ENCODE results near the gene NFIA.

NFIA gene

GRCh38 chr1:61130338-61131000 lies 48.1 kb downstream of the NFIA start:
- no peak for DNase-seq (ENCODE audit: low spot score)

GRCh38 chr1:61131248-61131647 lies 48.9 kb downstream of the NFIA start:
- no peak for DNase-seq (ENCODE audit: low spot score)

GRCh38 chr1:61131716-61132115 lies 49.4 kb downstream of the NFIA start:
- DNase-seq (ENCODE audit: low spot score) = no peak

- no peak for DNase-seq (ENCODE audit: low spot score)
Observed at GRCh38 chr1:61132176-61132638, 49.8 kb downstream of the NFIA start.

- DNase-seq (ENCODE audit: low spot score) = no peak
Observed at GRCh38 chr1:61132645-61133334, 50.4 kb downstream of the NFIA start.

- DNase-seq (ENCODE audit: low spot score) = no peak
Observed at GRCh38 chr1:61133335-61134019, 51.1 kb downstream of the NFIA start.

- DNase-seq (ENCODE audit: low spot score) = no peak
Observed at GRCh38 chr1:61135291-61135690, 52.9 kb downstream of the NFIA start.

- DNase-seq (ENCODE audit: low spot score) = no peak
Observed at GRCh38 chr1:61138305-61138704, 55.9 kb downstream of the NFIA start.

GRCh38 chr1:61138921-61139774 lies 56.8 kb downstream of the NFIA start:
- DNase-seq (ENCODE audit: low spot score) = no peak

GRCh38 chr1:61139775-61140549 lies 57.6 kb downstream of the NFIA start:
- no peak for DNase-seq (ENCODE audit: low spot score)

- DNase-seq (ENCODE audit: low spot score) = no peak
Observed at GRCh38 chr1:61140778-61141177, 58.4 kb downstream of the NFIA start.

- peak; percentile 10 for DNase-seq (ENCODE audit: low spot score)
Observed at GRCh38 chr1:61141288-61142042, 59.1 kb downstream of the NFIA start.

GRCh38 chr1:61142043-61142440 lies 59.7 kb downstream of the NFIA start:
- DNase-seq (ENCODE audit: low spot score) = no peak

- no peak for DNase-seq (ENCODE audit: low spot score)
Observed at GRCh38 chr1:61142726-61143500, 60.6 kb downstream of the NFIA start.

- DNase-seq (ENCODE audit: low spot score) = no peak
Observed at GRCh38 chr1:61143821-61144424, 61.6 kb downstream of the NFIA start.

GRCh38 chr1:61149010-61149860 lies 66.9 kb downstream of the NFIA start:
- DNase-seq (ENCODE audit: low spot score) = no peak

GRCh38 chr1:61151565-61151964 lies 69.2 kb downstream of the NFIA start:
- DNase-seq (ENCODE audit: low spot score) = no peak

GRCh38 chr1:61152066-61152465 lies 69.7 kb downstream of the NFIA start:
- no peak for DNase-seq (ENCODE audit: low spot score)

Data from HuH-7.5 (cell line).